HEK293 (cell line): ENCODE results near the gene LITAFD.

Source experiments
- CTCF ChIA-PET: fragments of 350-600 bp; formaldehyde crosslinking; extraction: SDS; loops from one replicate; lab custom pipeline; 2021; ENCODE audit warnings: antibody characterized with exemption; lab: Yijun Ruan, JAX
- POLR2A ChIA-PET: fragments of 300-600 bp; formaldehyde crosslinking; extraction: SDS; loops from one replicate; lab custom pipeline; 2020; ENCODE audit warnings: antibody characterized with exemption, inconsistent platforms; lab: Yijun Ruan, JAX
- H3K27ac ChIP-seq: fragments of 200-500 bp; sonication (Bioruptor generic); 2 replicates; pipeline ENCODE4 v1.5.1; 2014; ENCODE audit warnings: low read depth, low read length, control low read depth, inconsistent platforms; ENCODE audit errors: extremely low read depth
- H3K36me3 ChIP-seq, 2 experiments: fragments of 200-500 bp in 1 of 2; sonication (Bioruptor generic) in 1 of 2; 1 replicate in 1 of 2; 2 replicates in 1 of 2; pipeline ENCODE4 v1.5.1; 2014 to 2017; ENCODE audit warnings: inconsistent platforms in 2 of 2, low read length in 2 of 2; ENCODE audit not compliant: control insufficient read depth in 2 of 2, insufficient read depth in 1 of 2
- H3K4me1 ChIP-seq: fragments of 200-500 bp; sonication (Bioruptor generic); 2 replicates; pipeline ENCODE4 v1.5.1; 2014; ENCODE audit warnings: mild to moderate bottlenecking, low read length, inconsistent platforms; ENCODE audit not compliant: control insufficient read depth, insufficient read depth
- H3K4me3 ChIP-seq: 2 replicates; pipeline ENCODE4 v1.5.1; 2011; ENCODE audit warnings: low read depth, mild to moderate bottlenecking, control low read depth, low read length, moderate library complexity
- H3K9me3 ChIP-seq: fragments of 200-500 bp; sonication (Bioruptor generic); 2 replicates; pipeline ENCODE4 v1.5.1; 2014; ENCODE audit warnings: low read depth, low read length, inconsistent platforms; ENCODE audit not compliant: control insufficient read depth, insufficient read depth
- BCL11A ChIP-seq: fragments of 450-650 bp; formaldehyde crosslinking; IDR thresholded peaks from 2 replicates; pipeline ENCODE4 v1.5.1; 2016; ENCODE audit warnings: low read depth, missing biosample characterization, missing genetic modification characterization
- GLI2 ChIP-seq: fragments of 450-650 bp; formaldehyde crosslinking; IDR thresholded peaks from 2 replicates; pipeline ENCODE4; 2017; ENCODE audit warnings: missing biosample characterization, missing genetic modification characterization, low read depth, borderline replicate concordance
- ZFP41 ChIP-seq: fragments of 450-650 bp; formaldehyde crosslinking; IDR thresholded peaks from 2 replicates; pipeline ENCODE4 v1.5.1; 2016; ENCODE audit warnings: missing biosample characterization, missing genetic modification characterization, borderline replicate concordance
- ZNF121 ChIP-seq: fragments of 450-650 bp; formaldehyde crosslinking; IDR thresholded peaks from 2 replicates; pipeline ENCODE4 v1.5.1; 2016; ENCODE audit warnings: missing biosample characterization, missing genetic modification characterization
- ZNF311 ChIP-seq: fragments of 450-650 bp; formaldehyde crosslinking; IDR thresholded peaks from 2 replicates; pipeline ENCODE4 v1.5.1; 2017; ENCODE audit warnings: missing biosample characterization, missing genetic modification characterization, borderline replicate concordance
- ZNF366 ChIP-seq: fragments of 450-650 bp; formaldehyde crosslinking; conservative IDR thresholded peaks from 2 replicates; pipeline ENCODE4 v1.5.1; 2016; ENCODE audit warnings: missing biosample characterization, missing genetic modification characterization
- ZNF473 ChIP-seq: fragments of 450-650 bp; formaldehyde crosslinking; IDR thresholded peaks from 2 replicates; pipeline ENCODE4 v1.5.1; 2017; ENCODE audit warnings: missing biosample characterization, missing genetic modification characterization
- ZNF521 ChIP-seq: fragments of 450-650 bp; formaldehyde crosslinking; IDR thresholded peaks from 2 replicates; pipeline ENCODE4 v1.5.1; 2017; ENCODE audit warnings: missing biosample characterization, mild to moderate bottlenecking, missing genetic modification characterization
- ZNF549 ChIP-seq: fragments of 450-650 bp; IDR thresholded peaks from 2 replicates; pipeline ENCODE4 v1.5.1; 2018; ENCODE audit warnings: missing biosample characterization, missing genetic modification characterization, mild to moderate bottlenecking, inconsistent platforms, moderate library complexity
- ZNF561 ChIP-seq: fragments of 450-650 bp; IDR thresholded peaks from 2 replicates; pipeline ENCODE4 v1.5.1; 2018; ENCODE audit warnings: missing biosample characterization, missing genetic modification characterization, borderline replicate concordance
- ZNF621 ChIP-seq: fragments of 450-650 bp; formaldehyde crosslinking; IDR thresholded peaks from 2 replicates; pipeline ENCODE4 v1.5.1; 2017; ENCODE audit warnings: missing biosample characterization, missing genetic modification characterization
- ZNF837 ChIP-seq: fragments of 450-650 bp; formaldehyde crosslinking; IDR thresholded peaks from 2 replicates; pipeline ENCODE4 v1.5.1; 2016; ENCODE audit warnings: missing biosample characterization, missing genetic modification characterization
- TF ChIP-seq, protein P1 (sequence below): fragments of 450-650 bp; formaldehyde crosslinking; IDR thresholded peaks from 2 replicates; pipeline ENCODE4 v1.5.1; 2017; ENCODE audit warnings: missing biosample characterization, missing genetic modification characterization
- TF ChIP-seq, protein P2 (sequence below): fragments of 450-650 bp; formaldehyde crosslinking; IDR thresholded peaks from 2 replicates; pipeline ENCODE4 v1.5.1; 2016; ENCODE audit warnings: missing biosample characterization, missing genetic modification characterization
- TF ChIP-seq, protein P3 (sequence below): fragments of 450-650 bp; formaldehyde crosslinking; IDR thresholded peaks from 2 replicates; pipeline ENCODE4 v1.5.1; 2016; ENCODE audit warnings: missing biosample characterization, missing genetic modification characterization, borderline replicate concordance
- TF ChIP-seq, protein P4 (sequence below): fragments of 450-650 bp; formaldehyde crosslinking; IDR thresholded peaks from 2 replicates; pipeline ENCODE4 v1.5.1; 2017; ENCODE audit warnings: missing biosample characterization, missing genetic modification characterization

Gene LITAFD

DNA sequence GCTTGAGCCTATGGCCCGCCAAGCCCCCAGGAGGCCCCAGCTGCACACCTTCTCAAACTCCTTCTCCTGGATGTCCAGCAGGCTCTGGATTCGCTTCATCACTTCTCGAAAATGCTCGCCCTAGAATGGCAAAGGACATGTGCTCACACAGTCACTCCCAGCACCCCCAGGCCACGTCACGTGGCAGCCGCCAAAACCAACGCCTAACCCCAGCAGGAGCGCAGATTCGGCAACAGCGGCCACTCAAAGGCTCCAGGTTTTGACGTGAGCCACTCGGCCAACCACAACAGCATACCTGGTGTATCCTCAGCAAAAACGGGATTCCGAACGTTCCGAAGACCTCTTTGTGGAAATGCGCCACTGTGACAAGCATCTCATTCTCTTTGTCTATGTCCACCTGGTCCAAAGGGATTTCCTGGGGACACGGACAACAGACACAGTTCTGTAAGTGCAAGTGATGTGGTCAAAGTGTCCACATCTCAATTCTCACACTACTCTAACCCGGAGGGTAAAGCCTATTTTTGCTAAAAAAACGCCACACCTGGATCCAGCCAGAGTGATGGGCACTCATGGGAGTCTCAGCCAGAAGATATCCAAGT, 12.7 kb downstream of the LITAFD start:
- no peaks in the 10 kb centered on the region for H3K4me1 ChIP-seq
- POLR2A ChIA-PET = no interaction called here
- H3K36me3 ChIP-seq = peaks cover 28 to 99% of the 10 kb centered on the region in 2 experiments
- TF ChIP-seq, protein P1, sequence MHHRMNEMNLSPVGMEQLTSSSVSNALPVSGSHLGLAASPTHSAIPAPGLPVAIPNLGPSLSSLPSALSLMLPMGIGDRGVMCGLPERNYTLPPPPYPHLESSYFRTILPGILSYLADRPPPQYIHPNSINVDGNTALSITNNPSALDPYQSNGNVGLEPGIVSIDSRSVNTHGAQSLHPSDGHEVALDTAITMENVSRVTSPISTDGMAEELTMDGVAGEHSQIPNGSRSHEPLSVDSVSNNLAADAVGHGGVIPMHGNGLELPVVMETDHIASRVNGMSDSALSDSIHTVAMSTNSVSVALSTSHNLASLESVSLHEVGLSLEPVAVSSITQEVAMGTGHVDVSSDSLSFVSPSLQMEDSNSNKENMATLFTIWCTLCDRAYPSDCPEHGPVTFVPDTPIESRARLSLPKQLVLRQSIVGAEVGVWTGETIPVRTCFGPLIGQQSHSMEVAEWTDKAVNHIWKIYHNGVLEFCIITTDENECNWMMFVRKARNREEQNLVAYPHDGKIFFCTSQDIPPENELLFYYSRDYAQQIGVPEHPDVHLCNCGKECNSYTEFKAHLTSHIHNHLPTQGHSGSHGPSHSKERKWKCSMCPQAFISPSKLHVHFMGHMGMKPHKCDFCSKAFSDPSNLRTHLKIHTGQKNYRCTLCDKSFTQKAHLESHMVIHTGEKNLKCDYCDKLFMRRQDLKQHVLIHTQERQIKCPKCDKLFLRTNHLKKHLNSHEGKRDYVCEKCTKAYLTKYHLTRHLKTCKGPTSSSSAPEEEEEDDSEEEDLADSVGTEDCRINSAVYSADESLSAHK (tag by site-specific recombination) = no peak
- TF ChIP-seq ZFP41 (tag by site-specific recombination) (no peak), ZNF521 (tag by site-specific recombination) (no peak), GLI2 (tag by site-specific recombination) (no peak), ZNF561 (tag by site-specific recombination) (no peak), ZNF311 (tag by site-specific recombination) (no peak), ZNF549 (no peak), ZNF121 (tag by site-specific recombination) (no peak), ZNF366 (tag by site-specific recombination) (no peak), ZNF621 (no peak)
- TF ChIP-seq, protein P2, sequence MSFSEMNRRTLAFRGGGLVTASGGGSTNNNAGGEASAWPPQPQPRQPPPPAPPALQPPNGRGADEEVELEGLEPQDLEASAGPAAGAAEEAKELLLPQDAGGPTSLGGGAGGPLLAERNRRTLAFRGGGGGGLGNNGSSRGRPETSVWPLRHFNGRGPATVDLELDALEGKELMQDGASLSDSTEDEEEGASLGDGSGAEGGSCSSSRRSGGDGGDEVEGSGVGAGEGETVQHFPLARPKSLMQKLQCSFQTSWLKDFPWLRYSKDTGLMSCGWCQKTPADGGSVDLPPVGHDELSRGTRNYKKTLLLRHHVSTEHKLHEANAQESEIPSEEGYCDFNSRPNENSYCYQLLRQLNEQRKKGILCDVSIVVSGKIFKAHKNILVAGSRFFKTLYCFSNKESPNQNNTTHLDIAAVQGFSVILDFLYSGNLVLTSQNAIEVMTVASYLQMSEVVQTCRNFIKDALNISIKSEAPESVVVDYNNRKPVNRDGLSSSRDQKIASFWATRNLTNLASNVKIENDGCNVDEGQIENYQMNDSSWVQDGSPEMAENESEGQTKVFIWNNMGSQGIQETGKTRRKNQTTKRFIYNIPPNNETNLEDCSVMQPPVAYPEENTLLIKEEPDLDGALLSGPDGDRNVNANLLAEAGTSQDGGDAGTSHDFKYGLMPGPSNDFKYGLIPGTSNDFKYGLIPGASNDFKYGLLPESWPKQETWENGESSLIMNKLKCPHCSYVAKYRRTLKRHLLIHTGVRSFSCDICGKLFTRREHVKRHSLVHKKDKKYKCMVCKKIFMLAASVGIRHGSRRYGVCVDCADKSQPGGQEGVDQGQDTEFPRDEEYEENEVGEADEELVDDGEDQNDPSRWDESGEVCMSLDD (tag by site-specific recombination) = no peak
- CTCF ChIA-PET = interaction anchor here (0.7 to 1.4 kb wide), 3 partner anchors 16 to 244 kb away, joined by 3 to 4 read pairs (median 3); no protein-coding TSS in a partner anchor
- H3K27ac ChIP-seq = no peak overlapping the region
- no peak overlapping the region for H3K4me3 ChIP-seq
- H3K9me3 ChIP-seq = no peaks in the 10 kb centered on the region

DNA sequence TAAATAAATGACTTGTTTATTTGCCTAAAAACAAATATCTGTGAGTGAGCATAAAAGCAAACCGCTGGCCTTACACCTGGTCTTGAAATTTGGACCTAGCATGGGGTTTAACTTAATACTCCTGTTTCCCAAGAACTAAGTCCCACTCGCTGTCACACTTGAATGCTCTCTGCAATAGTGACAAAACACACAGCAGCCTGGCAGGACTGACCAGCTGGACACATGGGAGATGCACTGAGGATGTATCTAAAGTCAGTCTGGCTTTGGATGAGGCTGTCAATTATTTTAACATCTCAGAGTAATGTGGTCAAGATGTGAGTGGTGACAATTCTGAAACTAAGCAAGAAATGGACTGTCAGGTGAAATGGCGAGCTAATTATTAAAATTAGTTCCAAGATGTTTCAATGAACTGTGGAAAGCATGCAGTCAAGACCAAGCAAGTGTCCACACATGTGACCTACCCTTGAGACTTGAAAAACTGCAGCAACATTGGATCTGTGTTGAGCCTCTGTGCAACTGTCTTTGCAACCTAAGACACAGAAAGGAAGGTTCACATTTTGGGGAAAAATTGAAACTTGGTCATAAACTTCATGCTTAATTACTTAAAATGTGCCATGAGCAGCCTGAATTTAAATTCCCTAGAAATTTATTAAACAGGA, 16.6 kb downstream of the LITAFD start:
- Histone ChIP-seq H3K9me3 (no peaks in the 10 kb centered on the region), H3K36me3 (peaks cover 32 to 99% of the 10 kb centered on the region in 2 experiments), H3K4me1 (no peaks in the 10 kb centered on the region), H3K27ac (no peak overlapping the region), H3K4me3 (no peak overlapping the region)
- POLR2A ChIA-PET = interaction anchor here (1.0 kb wide), 1 partner anchor 30 kb away, joined by 3 read pairs; the partner anchor contains the start of gene CARHSP1
- CTCF ChIA-PET = interaction anchor here (0.7 to 1.5 kb wide), 2 partner anchors 19 to 150 kb away, joined by 3 read pairs; no protein-coding TSS in a partner anchor
- TF ChIP-seq ZNF561 (tag by site-specific recombination) (no peak), BCL11A (no peak), ZNF473 (tag by site-specific recombination) (no peak), ZNF837 (no peak)
- TF ChIP-seq, protein P3, sequence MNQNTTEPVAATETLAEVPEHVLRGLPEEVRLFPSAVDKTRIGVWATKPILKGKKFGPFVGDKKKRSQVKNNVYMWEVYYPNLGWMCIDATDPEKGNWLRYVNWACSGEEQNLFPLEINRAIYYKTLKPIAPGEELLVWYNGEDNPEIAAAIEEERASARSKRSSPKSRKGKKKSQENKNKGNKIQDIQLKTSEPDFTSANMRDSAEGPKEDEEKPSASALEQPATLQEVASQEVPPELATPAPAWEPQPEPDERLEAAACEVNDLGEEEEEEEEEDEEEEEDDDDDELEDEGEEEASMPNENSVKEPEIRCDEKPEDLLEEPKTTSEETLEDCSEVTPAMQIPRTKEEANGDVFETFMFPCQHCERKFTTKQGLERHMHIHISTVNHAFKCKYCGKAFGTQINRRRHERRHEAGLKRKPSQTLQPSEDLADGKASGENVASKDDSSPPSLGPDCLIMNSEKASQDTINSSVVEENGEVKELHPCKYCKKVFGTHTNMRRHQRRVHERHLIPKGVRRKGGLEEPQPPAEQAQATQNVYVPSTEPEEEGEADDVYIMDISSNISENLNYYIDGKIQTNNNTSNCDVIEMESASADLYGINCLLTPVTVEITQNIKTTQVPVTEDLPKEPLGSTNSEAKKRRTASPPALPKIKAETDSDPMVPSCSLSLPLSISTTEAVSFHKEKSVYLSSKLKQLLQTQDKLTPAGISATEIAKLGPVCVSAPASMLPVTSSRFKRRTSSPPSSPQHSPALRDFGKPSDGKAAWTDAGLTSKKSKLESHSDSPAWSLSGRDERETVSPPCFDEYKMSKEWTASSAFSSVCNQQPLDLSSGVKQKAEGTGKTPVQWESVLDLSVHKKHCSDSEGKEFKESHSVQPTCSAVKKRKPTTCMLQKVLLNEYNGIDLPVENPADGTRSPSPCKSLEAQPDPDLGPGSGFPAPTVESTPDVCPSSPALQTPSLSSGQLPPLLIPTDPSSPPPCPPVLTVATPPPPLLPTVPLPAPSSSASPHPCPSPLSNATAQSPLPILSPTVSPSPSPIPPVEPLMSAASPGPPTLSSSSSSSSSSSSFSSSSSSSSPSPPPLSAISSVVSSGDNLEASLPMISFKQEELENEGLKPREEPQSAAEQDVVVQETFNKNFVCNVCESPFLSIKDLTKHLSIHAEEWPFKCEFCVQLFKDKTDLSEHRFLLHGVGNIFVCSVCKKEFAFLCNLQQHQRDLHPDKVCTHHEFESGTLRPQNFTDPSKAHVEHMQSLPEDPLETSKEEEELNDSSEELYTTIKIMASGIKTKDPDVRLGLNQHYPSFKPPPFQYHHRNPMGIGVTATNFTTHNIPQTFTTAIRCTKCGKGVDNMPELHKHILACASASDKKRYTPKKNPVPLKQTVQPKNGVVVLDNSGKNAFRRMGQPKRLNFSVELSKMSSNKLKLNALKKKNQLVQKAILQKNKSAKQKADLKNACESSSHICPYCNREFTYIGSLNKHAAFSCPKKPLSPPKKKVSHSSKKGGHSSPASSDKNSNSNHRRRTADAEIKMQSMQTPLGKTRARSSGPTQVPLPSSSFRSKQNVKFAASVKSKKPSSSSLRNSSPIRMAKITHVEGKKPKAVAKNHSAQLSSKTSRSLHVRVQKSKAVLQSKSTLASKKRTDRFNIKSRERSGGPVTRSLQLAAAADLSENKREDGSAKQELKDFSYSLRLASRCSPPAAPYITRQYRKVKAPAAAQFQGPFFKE = no peak
- TF ChIP-seq, protein P4, sequence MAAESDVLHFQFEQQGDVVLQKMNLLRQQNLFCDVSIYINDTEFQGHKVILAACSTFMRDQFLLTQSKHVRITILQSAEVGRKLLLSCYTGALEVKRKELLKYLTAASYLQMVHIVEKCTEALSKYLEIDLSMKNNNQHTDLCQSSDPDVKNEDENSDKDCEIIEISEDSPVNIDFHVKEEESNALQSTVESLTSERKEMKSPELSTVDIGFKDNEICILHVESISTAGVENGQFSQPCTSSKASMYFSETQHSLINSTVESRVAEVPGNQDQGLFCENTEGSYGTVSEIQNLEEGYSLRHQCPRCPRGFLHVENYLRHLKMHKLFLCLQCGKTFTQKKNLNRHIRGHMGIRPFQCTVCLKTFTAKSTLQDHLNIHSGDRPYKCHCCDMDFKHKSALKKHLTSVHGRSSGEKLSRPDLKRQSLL (tag by site-specific recombination) = no peak
